Glutamatergic neuron (in vitro differentiated cells): Measurements from ENCODE around the gene INKA1. TPM values are rescaled to one million over a fixed set of nuclear protein-coding genes. Genes with fewer than 3 reads are reported as not detected.

Experiments
- DNase-seq: peaks from one replicate; pipeline ENCODE4 v3.0.0; 2022
- H3K27ac Mint-ChIP-seq: one replicate; pipeline ENCODE4 v1.8.0; 2020; ENCODE audit warnings: mild to moderate bottlenecking, mixed read lengths, inconsistent platforms; ENCODE audit not compliant: unreplicated experiment
- H3K27me3 Mint-ChIP-seq: one replicate; pipeline ENCODE4 v1.8.0; 2020; ENCODE audit warnings: mild to moderate bottlenecking, moderate library complexity, mixed read lengths, inconsistent platforms; ENCODE audit not compliant: unreplicated experiment
- H3K36me3 Mint-ChIP-seq: one replicate; pipeline ENCODE4 v1.8.0; 2020; ENCODE audit warnings: mild to moderate bottlenecking, mixed read lengths, inconsistent platforms; ENCODE audit not compliant: unreplicated experiment
- H3K4me1 Mint-ChIP-seq: one replicate; pipeline ENCODE4 v1.8.0; 2020; ENCODE audit warnings: mild to moderate bottlenecking, low read depth, mixed read lengths, inconsistent platforms; ENCODE audit not compliant: unreplicated experiment
- H3K4me3 Mint-ChIP-seq: one replicate; pipeline ENCODE4 v1.8.0; 2020; ENCODE audit warnings: mild to moderate bottlenecking, mixed read lengths, inconsistent platforms; ENCODE audit not compliant: unreplicated experiment
- H3K9me3 Mint-ChIP-seq: one replicate; pipeline ENCODE4 v1.8.0; 2020; ENCODE audit warnings: mild to moderate bottlenecking, moderate library complexity, mixed read lengths, inconsistent platforms; ENCODE audit not compliant: unreplicated experiment
- CTCF ChIP-seq: fragments of 200-600 bp; sonication (generic); IDR thresholded peaks from one replicate; pipeline ENCODE4 v1.5.0; 2021; ENCODE audit not compliant: partially characterized antibody, unreplicated experiment
- total RNA-seq: library from RNA; stranded (reverse); fragmentation: NEBNext Ultra II Directional; extraction: Animal tissue kit (Norgen Biotek cat#: 25700); gene quantifications from one replicate; pipeline ENCODE4 v1.2.1, GENCODE V29; 2021; ENCODE audit not compliant: unreplicated experiment

The INKA1 gene
- total RNA-seq, 1 donor from 2014 or later: 4.2 TPM

DNA sequence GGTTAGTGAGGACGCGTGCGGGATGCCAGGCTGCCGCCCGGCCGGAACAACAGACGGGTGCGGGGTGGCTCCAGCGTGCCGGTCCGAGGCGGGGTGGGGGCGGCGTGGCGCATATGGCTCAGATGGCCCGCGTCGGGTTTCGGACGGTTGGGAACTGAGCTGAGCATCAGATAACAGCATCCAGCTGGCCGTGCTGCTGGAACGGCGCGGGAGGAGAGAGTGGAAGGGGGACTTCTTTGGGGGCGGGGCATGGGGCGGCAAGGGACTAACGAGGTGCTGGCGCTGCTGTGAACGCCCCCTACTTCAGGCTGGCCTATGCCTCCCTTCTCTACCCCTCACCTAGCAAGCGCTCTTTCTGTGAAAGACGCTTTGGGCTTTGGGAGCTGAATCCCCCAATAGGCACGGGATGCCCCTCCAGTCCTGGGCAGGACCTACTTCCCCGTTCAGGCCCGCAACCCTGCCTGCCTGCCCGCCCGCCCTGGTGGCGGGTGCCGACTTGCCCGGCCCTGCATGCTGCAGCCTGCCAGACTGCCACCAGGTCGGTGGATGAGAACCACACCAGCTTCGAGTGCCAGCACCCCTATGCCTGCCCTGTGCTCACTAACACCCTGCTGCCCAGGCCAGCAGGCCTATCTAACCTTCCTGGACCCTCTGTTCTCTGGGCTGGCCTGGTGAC lies 542 bp downstream of the INKA1 start:
- TF ChIP-seq CTCF: no peak
- Mint-ChIP-seq H3K9me3 (peaks cover 12% of the 10 kb centered on the region), H3K4me3 (peak overlapping the region; percentile 60), H3K27ac (no peak overlapping the region), H3K36me3 (no peaks in the 10 kb centered on the region), H3K4me1 (peaks cover 11% of the 10 kb centered on the region), H3K27me3 (peaks cover 12% of the 10 kb centered on the region)
- DNase-seq: peak; percentile 70

DNA sequence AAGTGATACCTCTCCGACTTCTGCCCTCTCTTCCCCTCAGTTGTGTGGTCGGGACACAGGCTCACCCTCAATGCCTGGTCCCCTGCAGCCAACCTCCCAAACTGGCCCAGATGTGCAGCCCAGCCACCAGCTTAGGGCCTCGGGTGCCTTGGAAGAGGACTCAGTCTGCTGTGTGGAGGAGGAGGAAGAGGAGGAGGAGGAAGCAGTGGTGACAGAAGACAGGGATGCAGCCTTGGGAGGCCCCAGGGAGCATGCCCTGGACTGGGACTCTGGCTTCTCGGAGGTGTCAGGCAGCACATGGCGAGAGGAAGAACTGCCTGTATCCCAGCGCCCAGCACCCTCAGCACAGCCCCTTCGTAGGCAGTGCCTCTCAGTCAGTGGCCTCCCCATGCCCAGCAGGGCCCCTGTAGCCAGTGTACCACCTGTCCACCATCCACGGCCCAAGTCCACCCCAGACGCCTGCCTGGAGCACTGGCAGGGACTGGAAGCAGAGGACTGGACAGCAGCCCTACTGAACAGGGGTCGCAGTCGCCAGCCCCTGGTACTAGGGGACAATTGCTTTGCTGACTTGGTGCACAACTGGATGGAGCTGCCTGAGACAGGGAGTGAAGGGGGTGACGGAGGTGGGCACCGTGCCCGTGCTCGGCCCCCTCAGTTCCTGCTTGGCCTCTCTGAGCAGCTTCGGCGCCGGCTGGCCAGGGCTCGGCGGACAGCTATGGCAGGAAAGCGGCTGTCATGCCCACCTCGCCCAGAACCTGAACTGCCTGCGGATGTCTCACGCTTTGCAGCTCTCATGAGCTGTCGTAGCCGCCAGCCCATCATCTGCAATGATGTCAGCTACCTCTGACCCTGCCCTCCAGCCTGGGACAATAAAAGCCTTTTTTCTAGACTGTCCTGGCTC lies 1.3 kb downstream of the INKA1 start:
- peaks cover 11% of the 10 kb centered on the region for H3K4me1 Mint-ChIP-seq
- DNase-seq: no peak
- H3K9me3 Mint-ChIP-seq: peaks cover 12% of the 10 kb centered on the region
- no peaks in the 10 kb centered on the region for H3K36me3 Mint-ChIP-seq
- TF ChIP-seq CTCF: no peak
- H3K27ac Mint-ChIP-seq: no peak overlapping the region
- H3K27me3 Mint-ChIP-seq: peaks cover 12% of the 10 kb centered on the region
- H3K4me3 Mint-ChIP-seq: peak overlapping the region; percentile 60

DNA sequence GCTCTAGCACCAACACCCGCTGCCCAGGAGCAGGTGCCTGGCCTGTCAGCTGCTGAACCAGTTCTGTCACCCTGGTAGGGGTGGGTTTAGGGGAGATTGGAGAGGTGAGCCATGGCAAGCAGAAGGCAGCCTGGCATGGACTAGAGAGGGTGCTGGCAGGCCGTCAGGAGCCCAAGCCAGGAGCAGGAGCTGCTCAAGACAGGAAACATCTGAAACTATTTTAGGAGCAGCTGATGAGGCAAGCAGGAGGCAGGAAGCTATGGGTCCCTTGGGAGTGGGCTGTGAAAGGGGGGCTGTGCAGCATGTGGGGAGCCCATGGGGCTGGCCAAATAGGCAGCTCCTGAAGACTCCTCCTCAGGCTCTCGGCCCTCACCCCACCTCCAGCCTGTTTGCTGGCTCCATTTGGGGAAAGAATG lies 2.3 kb downstream of the INKA1 start:
- TF ChIP-seq CTCF: no peak
- Mint-ChIP-seq H3K27me3 (peaks cover 14% of the 10 kb centered on the region), H3K4me1 (peaks cover 11% of the 10 kb centered on the region), H3K36me3 (no peaks in the 10 kb centered on the region), H3K4me3 (peak overlapping the region; percentile 49), H3K27ac (peak overlapping the region; percentile 22), H3K9me3 (peaks cover 15% of the 10 kb centered on the region)
- DNase-seq: no peak

DNA sequence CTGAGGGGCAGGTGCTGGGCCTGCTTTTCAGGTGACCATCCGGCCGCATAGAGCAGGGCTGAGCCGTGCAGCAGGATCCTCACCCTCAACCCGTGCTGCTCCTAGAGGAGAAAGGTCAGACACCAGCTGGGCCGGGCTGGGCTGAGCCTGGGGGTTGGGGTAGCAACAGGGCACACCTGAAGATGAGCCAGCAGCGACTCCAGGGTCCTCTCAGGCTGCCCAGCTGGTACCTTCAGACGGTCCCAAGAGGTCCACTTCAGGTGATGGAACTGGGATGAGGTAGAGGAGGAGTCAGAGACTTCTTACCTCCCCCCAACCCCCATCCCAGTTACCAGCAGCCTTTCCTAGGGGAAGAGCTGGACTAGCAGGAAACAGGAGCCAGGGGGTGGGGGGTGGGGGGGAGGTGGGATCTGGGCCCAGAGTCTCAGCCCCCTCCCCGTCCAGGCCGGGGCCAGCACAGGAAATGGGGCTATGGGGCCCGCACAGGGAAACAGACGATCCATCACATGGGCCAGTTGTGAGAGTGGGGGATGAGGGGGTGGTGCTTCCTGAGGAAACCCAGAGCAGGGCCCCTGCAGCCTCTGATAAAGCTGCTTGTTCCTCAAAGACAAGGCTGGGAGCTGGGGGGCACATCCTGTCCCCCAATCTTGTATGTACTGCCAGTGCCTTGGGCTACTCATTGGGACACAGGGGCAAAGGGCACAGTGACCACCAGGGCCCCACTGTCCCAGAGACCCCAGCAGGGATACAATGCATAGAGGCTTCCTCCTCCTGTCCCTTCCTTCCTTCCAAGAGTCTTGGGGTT lies 3.0 kb downstream of the INKA1 start:
- DNase-seq: no peak
- TF ChIP-seq CTCF: no peak
- H3K9me3 Mint-ChIP-seq: peaks cover 13% of the 10 kb centered on the region
- peaks cover 11% of the 10 kb centered on the region for H3K4me1 Mint-ChIP-seq
- H3K36me3 Mint-ChIP-seq: no peaks in the 10 kb centered on the region
- H3K27ac Mint-ChIP-seq: no peak overlapping the region
- peak overlapping the region; percentile 49 for H3K4me3 Mint-ChIP-seq
- H3K27me3 Mint-ChIP-seq: peaks cover 16% of the 10 kb centered on the region
